Keratinocyte (primary cell): ENCODE data around the gene SLC25A47.

Source experiments
- CTCF ChIP-seq, 3 experiments: IDR thresholded peaks in 1 of 3; conservative IDR thresholded peaks in 1 of 3; optimal IDR thresholded peaks in 1 of 3; 2 replicates in 2 of 3; 3 replicates in 1 of 3; pipeline versions ENCODE3 to v1.5.1; 2011; ENCODE audit warnings: low read length in 3 of 3, mild to moderate bottlenecking in 3 of 3, moderate library complexity in 2 of 3, control low read depth in 1 of 3, inconsistent platforms in 1 of 3; ENCODE audit not compliant: insufficient read depth in 2 of 3; ENCODE audit errors: extremely low read depth in 1 of 3
- EZH2 ChIP-seq: IDR thresholded peaks from one replicate; pipeline ENCODE4 v1.6.1; 2012; ENCODE audit warnings: inconsistent platforms, mild to moderate bottlenecking, low read length, moderate library complexity

- TF ChIP-seq CTCF (optimal IDR thresholded peaks at IDR 0.05 in 1 of 3, IDR thresholded peaks at IDR 0.05 in 1 of 3, conservative IDR thresholded peaks at IDR 0.05 in 1 of 3; ENCODE audit: extremely low read depth in 1 of 3, insufficient read depth in 2 of 3, low read length in 3 of 3) (no peak), EZH2 (no peak)
Observed at GRCh38 chr14:100322138-100322957, 791 bp upstream of the SLC25A47 start.
